Naive B cell (primary cell): Measurements from ENCODE around the gene CD68. TPM values are rescaled to one million over a fixed set of nuclear protein-coding genes. Genes with fewer than 3 reads are reported as not detected.
"Not testable (repeated sequence)": the region's sequence is repeated elsewhere in the genome, so short reads cannot be mapped to it uniquely, and the experiment has no call there.

Source experiments
- ATAC-seq, 2 donors: fragments of 150-1000 bp; cut with Tn5 transposase; 2 replicates each; pipeline ENCODE4 v1.10.0; 2021; ENCODE audit warnings: low read depth in 2 of 2, mild to moderate bottlenecking in 2 of 2, moderate library complexity in 2 of 2
- DNase-seq: peaks from one replicate; pipeline ENCODE4 v3.0.0; 2022
- H3K27ac Mint-ChIP-seq, 6 donors: one replicate each; pipeline ENCODE4 v1.8.0; 2020 to 2022; ENCODE audit warnings: mild to moderate bottlenecking in 6 of 6, mixed read lengths in 6 of 6, moderate library complexity in 5 of 6, inconsistent platforms in 2 of 6
- H3K27me3 Mint-ChIP-seq, 3 donors: one replicate each; pipeline ENCODE4 v1.8.0; 2021 to 2022; ENCODE audit warnings: mixed read lengths in 3 of 3, mild to moderate bottlenecking in 1 of 3
- H3K36me3 Mint-ChIP-seq, 2 donors: one replicate each; pipeline ENCODE4 v1.8.0; 2020 to 2022; ENCODE audit warnings: mixed read lengths in 2 of 2, inconsistent platforms in 1 of 2, mild to moderate bottlenecking in 1 of 2
- H3K4me1 Mint-ChIP-seq, 3 donors: one replicate each; pipeline ENCODE4 v1.8.0; 2020 to 2022; ENCODE audit warnings: mixed read lengths in 3 of 3, inconsistent platforms in 1 of 3, mild to moderate bottlenecking in 1 of 3, moderate library complexity in 1 of 3
- H3K4me3 Mint-ChIP-seq, 8 donors: one replicate each; pipeline ENCODE4 v1.8.0; 2020 to 2022; ENCODE audit warnings: mild to moderate bottlenecking in 8 of 8, mixed read lengths in 8 of 8, moderate library complexity in 8 of 8, inconsistent platforms in 2 of 8
- H3K9me3 Mint-ChIP-seq, 7 donors: one replicate each; pipeline ENCODE4 v1.8.0; 2020 to 2022; ENCODE audit warnings: mixed read lengths in 7 of 7, mild to moderate bottlenecking in 5 of 7, inconsistent platforms in 2 of 7, moderate library complexity in 1 of 7
- polyA plus RNA-seq, 6 donors: library from polyadenylated mRNA; unstranded; fragments of 300-500 nt; fragmentation: Illumina TruSeq; gene quantifications; one replicate each; pipeline ENCODE4 v1.2.3, GENCODE V29; 2021; ENCODE audit warnings: low read depth in 6 of 6

Gene CD68
- polyA plus RNA-seq, 6 donors from 2014 or later: 3.3 to 7.4 (median 6.8) TPM

DNA sequence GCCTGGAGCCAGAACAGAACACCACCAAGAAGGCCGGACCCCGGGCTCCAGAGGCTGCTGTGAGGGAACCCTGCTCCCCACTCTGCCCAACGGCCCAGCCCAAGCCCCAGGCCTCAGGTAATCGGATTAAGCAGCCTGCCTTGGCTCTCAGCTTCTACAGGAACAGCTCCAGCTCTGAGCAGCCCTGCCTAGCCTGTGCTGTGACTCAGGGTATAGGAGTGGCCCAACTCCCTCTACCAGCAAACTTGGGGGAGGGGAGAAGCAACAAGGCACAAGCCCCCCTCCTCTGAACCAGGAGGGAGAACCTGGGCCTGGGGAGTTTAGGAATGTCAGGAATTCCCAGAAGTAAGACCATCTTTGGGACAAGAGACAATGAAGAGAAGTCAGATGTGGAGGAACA lies 11.3 kb downstream of the CD68 start:
- no peak for DNase-seq
- Mint-ChIP-seq H3K9me3 (no peaks in the 10 kb centered on the region), H3K27me3 (no peaks in the 10 kb centered on the region), H3K4me3 (no peak overlapping the region), H3K36me3 (peaks cover 13 to 30% of the 10 kb centered on the region in 2 donors), H3K4me1 (peaks cover 5 to 10% (median 6%) of the 10 kb centered on the region in 3 donors), H3K27ac (no peak overlapping the region)
- ATAC-seq: no peak

DNA sequence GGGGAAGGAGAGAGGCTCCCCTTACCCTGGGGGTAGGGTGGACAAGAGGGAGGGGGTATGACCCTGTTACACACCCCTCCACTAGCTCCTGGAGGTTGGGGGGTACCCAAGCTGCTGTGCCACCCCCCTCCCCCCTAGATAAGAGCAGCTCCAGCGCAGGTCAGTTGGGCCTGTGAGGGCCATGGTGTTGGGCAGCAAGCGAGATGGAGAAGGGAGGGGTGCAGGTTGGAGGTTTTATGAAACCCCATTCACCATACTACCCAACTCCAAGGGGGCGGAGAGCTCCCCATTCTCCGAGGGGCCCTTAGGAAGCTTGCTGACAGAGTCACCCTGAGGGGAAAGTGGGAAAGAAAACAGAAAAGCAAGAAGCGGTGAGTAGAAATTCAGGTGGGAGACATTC lies 12.2 kb downstream of the CD68 start:
- no peak for DNase-seq
- no peak overlapping the region for H3K4me3 Mint-ChIP-seq
- peaks cover 13 to 30% of the 10 kb centered on the region in 2 donors for H3K36me3 Mint-ChIP-seq
- no peaks in the 10 kb centered on the region for H3K9me3 Mint-ChIP-seq
- no peak overlapping the region for H3K27ac Mint-ChIP-seq
- ATAC-seq: no peak
- no peaks in the 10 kb centered on the region for H3K27me3 Mint-ChIP-seq
- H3K4me1 Mint-ChIP-seq: peaks cover 2 to 9% (median 6%) of the 10 kb centered on the region in 3 donors

DNA sequence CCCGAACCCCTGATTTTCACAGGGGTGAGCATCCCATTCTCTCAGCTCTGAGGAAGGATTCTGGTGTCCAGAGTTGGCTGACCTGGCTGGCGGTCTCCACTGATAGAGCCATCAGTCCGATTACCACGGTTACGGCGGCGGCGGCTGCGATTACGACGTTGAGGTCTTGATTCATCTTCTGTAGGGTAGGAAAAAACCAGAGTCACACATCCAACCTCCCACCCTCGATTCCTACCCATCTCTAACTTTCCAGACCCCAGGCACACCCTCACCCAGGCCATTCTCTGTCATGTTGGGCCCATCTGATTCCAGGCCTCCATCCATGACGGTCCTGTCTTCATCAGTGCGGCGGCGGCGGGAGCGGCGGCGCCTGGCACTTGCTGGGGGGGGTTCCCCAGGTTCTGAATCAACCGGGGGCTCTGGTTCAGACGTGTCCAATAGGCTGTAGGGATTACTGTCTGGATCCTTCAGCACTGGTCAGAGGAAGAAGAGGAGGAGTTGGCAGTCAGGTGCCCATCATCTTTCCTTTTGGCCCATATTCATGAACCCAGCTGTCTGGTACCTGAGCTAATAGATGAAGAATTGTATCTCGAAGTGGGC lies 13.1 kb downstream of the CD68 start:
- Mint-ChIP-seq H3K4me1 (peaks cover 2 to 9% (median 6%) of the 10 kb centered on the region in 3 donors), H3K9me3 (no peaks in the 10 kb centered on the region), H3K27me3 (no peaks in the 10 kb centered on the region), H3K27ac (peak overlapping the region in 1 of 6 donors; percentile 28), H3K4me3 (no peak overlapping the region), H3K36me3 (peaks cover 13 to 30% of the 10 kb centered on the region in 2 donors)
- no peak for DNase-seq
- no peak for ATAC-seq

DNA sequence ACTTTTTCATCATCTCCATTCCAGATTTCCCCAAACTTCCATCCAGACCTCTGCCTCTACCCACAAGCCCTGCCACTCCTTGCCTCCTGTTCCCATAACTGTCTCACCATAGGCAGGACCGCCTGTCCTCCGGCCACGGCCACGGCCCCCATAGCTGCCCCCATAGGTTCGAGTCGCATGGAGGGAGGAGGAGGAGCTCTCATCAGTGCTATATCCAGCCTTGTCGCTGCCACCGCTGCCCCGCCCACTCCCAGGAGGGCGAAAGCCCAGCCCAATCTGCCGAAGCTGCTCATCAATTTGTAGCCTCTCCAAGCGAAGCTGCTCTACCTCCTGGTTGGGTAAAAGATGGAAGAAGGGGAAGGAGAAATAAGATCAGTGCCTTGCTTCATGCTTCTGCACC lies 13.9 kb downstream of the CD68 start:
- Mint-ChIP-seq H3K4me3 (no peak overlapping the region), H3K4me1 (peaks cover 0 to 5% (median under 1%) of the 10 kb centered on the region in 3 donors), H3K36me3 (peaks cover 14 to 24% of the 10 kb centered on the region in 2 donors), H3K27ac (no peak overlapping the region), H3K9me3 (no peaks in the 10 kb centered on the region), H3K27me3 (no peaks in the 10 kb centered on the region)
- DNase-seq (no peak), ATAC-seq (no peak)

DNA sequence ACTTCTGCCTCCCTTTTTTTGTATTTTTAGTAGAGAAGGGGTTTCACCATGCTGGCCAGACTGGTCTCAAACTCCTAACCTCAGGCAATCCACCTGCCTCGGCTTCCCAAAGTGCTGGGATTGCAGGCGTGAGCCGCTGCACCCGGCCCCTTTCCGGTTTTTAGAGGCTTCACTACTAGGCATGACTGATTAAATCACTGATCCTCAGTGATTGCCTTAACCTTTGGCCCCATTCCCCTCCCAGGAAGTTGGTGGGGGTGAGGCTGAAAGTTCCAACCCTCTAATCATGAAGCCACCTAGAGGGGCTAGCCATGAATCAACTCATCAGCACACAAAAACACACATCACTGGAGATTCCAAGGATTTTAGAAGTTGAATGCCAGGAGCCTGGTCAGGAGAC lies 18.1 kb downstream of the CD68 start:
- ATAC-seq, H3K4me1 Mint-ChIP-seq, H3K27me3 Mint-ChIP-seq, H3K9me3 Mint-ChIP-seq, H3K27ac Mint-ChIP-seq, DNase-seq, H3K4me3 Mint-ChIP-seq: not testable (repeated sequence)
- peaks cover 13 to 32% of the 10 kb centered on the region in 2 donors for H3K36me3 Mint-ChIP-seq

DNA sequence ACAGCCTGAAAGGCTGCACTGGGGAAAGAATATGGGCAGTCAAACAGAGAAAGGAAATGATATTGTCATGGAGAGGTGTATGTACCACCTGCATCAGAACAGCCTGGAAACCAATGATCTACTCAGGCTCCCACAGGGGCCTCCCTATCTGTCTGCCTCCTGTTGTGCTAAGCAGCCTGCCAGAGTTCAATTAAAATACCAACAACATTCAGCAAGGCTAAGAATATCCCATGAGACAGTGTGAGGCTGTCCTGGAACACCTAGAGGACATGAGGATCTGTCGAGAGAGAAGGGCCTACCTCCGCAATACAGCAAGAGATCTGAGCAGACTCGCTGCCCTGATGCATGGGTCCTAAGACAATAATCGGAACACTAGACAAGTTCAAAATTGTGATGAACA lies 26.8 kb downstream of the CD68 start:
- Mint-ChIP-seq H3K27me3 (no peaks in the 10 kb centered on the region), H3K4me3 (no peak overlapping the region), H3K9me3 (no peaks in the 10 kb centered on the region), H3K36me3 (peaks cover 8 to 11% of the 10 kb centered on the region in 2 donors), H3K4me1 (peaks cover 14 to 24% (median 22%) of the 10 kb centered on the region in 3 donors), H3K27ac (no peak overlapping the region)
- no peak for DNase-seq
- no peak for ATAC-seq

DNA sequence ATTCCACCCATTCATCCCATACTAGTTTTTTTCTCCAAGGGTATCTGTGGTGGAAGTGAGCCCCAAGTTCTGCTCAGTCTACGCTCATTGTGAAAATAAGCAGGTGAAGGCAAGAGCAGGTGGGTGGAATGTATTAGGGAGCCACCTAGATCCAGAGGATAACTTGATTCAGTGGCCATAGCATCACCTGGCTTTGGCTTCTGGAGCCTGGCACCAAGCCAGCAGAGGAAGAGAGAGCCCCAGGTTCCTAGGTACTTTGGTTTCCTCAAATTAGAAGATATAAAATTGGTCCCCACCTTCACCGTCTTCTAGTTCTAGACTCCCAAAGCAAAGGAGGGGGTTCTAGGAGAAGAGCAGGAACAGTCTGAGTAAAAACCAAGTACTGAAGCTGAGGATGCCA lies 31.2 kb downstream of the CD68 start:
- ATAC-seq: no peak
- no peaks in the 10 kb centered on the region for H3K9me3 Mint-ChIP-seq
- no peak for DNase-seq
- H3K36me3 Mint-ChIP-seq: no peaks in the 10 kb centered on the region
- peaks cover 38 to 52% (median 42%) of the 10 kb centered on the region in 3 donors for H3K4me1 Mint-ChIP-seq
- H3K27ac Mint-ChIP-seq: no peak overlapping the region
- H3K27me3 Mint-ChIP-seq: no peaks in the 10 kb centered on the region
- peak overlapping the region in 1 of 8 donors; percentile 46 for H3K4me3 Mint-ChIP-seq

DNA sequence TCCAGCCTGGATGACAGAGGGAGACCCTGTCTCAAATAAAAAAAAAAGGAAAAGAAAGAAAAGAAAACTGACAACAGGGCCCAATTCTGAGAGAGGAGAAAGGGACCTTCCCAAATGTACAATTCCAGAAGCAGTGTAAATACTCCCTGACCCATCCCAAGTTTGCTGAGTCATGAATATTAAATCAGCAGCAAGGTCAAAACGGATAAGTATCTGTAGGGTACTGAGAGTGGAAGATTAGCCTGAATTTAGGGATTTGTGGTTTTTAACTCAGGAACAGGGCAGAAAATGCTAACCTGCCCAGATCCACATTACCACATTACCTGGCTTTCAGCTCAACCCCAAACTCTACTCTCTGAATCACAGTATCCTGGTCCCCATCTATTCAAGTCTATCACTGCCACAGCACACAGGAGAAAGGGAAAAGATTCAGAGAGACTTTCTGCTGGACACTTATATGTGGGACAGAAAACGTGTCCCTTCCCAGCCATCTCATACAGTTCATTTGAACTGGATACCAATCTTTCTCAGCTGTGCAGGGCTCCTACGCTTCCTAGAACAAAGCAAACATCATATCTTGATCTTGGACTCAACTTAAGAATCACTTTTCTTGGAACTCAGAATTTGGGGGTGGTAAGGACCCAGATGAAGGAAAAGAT lies 32.3 kb downstream of the CD68 start:
- H3K36me3 Mint-ChIP-seq: no peaks in the 10 kb centered on the region
- no peaks in the 10 kb centered on the region for H3K9me3 Mint-ChIP-seq
- DNase-seq (no peak), ATAC-seq (no peak)
- peak overlapping the region in 2 of 6 donors; percentile 44 to 84 for H3K27ac Mint-ChIP-seq
- H3K27me3 Mint-ChIP-seq: no peaks in the 10 kb centered on the region
- peaks cover 31 to 45% (median 34%) of the 10 kb centered on the region in 3 donors for H3K4me1 Mint-ChIP-seq
- H3K4me3 Mint-ChIP-seq: peak overlapping the region in 6 of 8 donors; percentile 25 to 94 (median 71)

DNA sequence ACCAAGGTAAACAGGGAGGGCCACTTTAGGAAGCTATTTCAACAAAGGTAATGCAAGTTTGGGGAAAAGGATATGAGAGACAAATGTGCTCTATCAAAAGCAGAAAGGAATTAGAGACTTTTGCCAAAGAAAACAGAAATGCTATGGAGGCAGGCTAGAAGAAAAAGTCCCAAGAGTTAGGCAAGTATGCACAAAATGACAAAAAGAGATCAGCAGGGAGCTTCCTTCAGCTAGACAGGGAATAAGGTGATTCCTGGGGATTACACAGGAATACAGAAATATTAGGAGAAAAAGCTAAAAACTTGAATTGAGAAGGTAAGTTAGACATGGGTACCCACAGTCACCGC lies 32.8 kb downstream of the CD68 start:
- Mint-ChIP-seq H3K27ac (peak overlapping the region in 3 of 6 donors; percentile 42 to 84 (median 44)), H3K4me1 (peaks cover 31 to 45% (median 34%) of the 10 kb centered on the region in 3 donors), H3K9me3 (no peaks in the 10 kb centered on the region), H3K36me3 (no peaks in the 10 kb centered on the region), H3K27me3 (no peaks in the 10 kb centered on the region), H3K4me3 (peak overlapping the region in 6 of 8 donors; percentile 24 to 94 (median 77))
- DNase-seq (no peak), ATAC-seq (no peak)

DNA sequence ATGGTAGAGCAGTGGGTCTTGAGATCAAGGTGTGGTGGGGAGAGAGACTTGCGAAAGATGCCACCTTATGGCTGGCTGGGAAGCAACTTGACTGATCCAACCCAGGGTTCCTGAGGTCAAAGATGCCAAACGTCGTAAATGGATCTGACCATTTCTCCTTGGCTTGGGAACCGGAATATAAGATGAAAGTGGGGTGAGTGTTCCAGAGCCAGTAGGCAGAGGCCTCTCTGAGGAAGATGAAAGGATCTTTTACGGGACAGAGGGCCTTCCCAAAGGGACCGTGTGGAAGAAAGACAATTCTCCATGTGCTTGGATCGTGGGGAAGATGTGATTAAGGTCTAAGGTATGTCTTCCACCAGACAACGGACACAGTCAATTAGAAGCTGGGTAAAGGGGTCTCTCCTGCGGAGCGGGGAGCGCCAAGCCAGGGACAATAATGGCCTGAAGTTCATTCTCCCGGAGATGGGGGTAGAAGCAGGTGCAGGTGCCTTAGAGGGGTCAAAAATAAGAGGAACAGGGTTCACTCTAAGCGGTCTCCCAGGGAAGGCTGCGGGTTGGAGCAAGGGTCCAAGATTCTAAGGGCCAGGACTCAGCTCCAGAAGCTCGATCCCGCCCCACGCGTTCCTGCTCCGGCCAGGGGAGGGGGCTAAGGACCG lies 34.5 kb downstream of the CD68 start:
- no peaks in the 10 kb centered on the region for H3K36me3 Mint-ChIP-seq
- peak overlapping the region; percentile 84 to 95 (median 92) for H3K27ac Mint-ChIP-seq
- peak overlapping the region; percentile 82 to 94 (median 92) for H3K4me3 Mint-ChIP-seq
- DNase-seq (no peak), ATAC-seq (no peak)
- peaks cover 0 to 3% (median 0%) of the 10 kb centered on the region in 3 donors for H3K27me3 Mint-ChIP-seq
- no peaks in the 10 kb centered on the region for H3K9me3 Mint-ChIP-seq
- H3K4me1 Mint-ChIP-seq: peaks cover 31 to 42% (median 34%) of the 10 kb centered on the region in 3 donors

DNA sequence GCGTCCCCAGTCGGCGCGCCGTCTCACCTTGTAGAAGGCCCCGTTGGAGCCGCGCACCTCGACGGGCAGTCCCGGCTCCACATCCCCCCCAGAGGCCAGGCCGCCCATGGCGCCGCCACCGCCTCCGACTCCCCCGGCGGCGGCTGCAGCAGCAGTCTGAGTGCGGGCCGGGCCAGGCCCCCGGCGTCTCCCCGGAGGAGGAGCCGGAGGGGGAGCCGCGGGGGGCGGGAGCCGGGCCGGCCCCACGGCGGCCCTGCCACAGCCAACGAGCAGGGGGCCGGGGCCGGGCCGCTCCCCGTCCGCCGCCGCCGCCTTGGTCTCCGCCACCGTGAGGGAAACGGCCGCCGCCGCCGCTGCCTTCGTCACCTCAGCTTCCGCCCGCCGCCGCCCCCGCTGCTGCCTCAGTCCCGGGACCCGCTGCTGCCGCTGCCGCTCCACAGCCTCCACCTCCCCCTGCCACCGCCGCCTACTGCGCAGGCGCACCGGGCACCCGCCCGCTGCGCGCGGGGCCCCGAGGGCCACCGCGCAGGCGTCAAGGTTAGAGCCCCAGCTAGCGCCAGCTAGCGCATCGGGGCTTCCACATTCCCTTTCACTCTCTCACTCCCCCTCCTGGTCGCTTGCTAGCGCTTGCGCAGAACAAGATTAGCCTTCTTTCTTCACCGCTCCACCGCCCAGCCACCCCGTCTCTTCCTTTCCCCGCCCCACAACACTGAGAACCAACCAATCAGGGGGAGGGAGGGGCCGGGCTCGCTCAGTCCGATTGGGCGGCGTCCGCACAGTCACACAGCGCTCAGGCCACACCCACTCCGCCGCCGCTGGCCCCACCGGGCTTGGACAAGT lies 35.2 kb downstream of the CD68 start, which contains the start of gene FXR2:
FXR2 (minus strand) TSS at position 473 of the 840 bp plus-strand sequence; CDS start at position 108, 365 bp downstream.
- peak within 1 kb of the TSS; percentile 84 to 99 (median 98) for H3K27ac Mint-ChIP-seq
- H3K36me3 Mint-ChIP-seq: no peaks in the 10 kb centered on the region
- ATAC-seq (peak; percentile 85 to 87), DNase-seq (peak; percentile 99)
- H3K27me3 Mint-ChIP-seq: peaks cover 0 to 4% (median 0%) of the 10 kb centered on the region in 3 donors
- peak within 1 kb of the TSS; percentile 82 to 98 (median 94) for H3K4me3 Mint-ChIP-seq
- H3K9me3 Mint-ChIP-seq: no peaks in the 10 kb centered on the region
- H3K4me1 Mint-ChIP-seq: peaks cover 30 to 39% (median 31%) of the 10 kb centered on the region in 3 donors

DNA sequence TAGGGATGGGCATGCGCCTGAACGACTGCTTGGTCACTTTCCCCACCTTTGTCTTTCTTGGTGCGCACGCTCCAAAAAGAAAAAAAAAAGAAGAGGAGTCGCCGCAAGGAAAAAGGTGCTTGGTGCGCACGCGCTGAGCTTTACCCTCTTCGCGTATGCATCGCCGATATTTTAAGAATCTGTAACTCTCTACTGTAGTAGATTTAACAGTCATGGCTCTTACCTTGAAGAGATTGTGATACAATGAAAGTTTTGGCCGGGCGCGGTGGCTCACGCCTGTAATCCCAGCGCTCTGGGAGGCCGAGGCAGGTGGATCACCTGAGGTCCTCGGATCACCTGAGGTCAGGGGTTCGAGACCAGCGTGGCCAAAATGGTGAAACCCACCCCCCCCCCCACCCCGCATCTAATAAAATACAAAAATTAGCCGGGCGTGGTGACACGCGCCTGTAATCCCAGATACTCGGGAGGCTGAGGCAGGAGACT lies 35.9 kb downstream of the CD68 start:
- H3K27ac Mint-ChIP-seq: peak overlapping the region; percentile 84 to 99 (median 98)
- no peak for DNase-seq
- H3K4me3 Mint-ChIP-seq: peak overlapping the region; percentile 82 to 98 (median 94)
- peaks cover 29 to 36% (median 31%) of the 10 kb centered on the region in 3 donors for H3K4me1 Mint-ChIP-seq
- no peaks in the 10 kb centered on the region for H3K9me3 Mint-ChIP-seq
- peak; percentile 23 to 26 for ATAC-seq
- H3K36me3 Mint-ChIP-seq: no peaks in the 10 kb centered on the region
- H3K27me3 Mint-ChIP-seq: peaks cover 0 to 4% (median 0%) of the 10 kb centered on the region in 3 donors

DNA sequence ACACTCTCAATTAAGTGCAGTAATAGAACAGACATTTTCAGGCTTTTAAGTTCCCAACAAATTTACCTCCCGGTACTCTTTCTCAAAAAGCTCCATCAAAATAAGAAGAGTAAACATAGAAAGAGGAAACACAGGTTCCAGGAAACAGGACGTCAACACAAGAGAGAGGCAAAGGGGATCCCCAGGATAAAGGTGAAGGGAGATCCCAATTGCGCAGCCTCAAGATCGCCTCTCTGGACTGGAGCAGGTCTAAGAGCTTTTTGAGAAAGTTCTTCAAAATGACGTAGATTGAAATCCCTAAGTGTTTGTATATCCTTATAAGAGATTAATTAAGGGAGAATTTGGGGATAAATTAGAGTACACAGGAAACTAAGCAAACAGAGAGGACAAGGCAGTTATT lies 39.2 kb downstream of the CD68 start:
- peaks cover 3 to 6% (median 5%) of the 10 kb centered on the region in 3 donors for H3K4me1 Mint-ChIP-seq
- H3K27ac Mint-ChIP-seq: no peak overlapping the region
- no peaks in the 10 kb centered on the region for H3K9me3 Mint-ChIP-seq
- H3K4me3 Mint-ChIP-seq: no peak overlapping the region
- DNase-seq: no peak
- peaks cover 0 to 4% (median 0%) of the 10 kb centered on the region in 3 donors for H3K27me3 Mint-ChIP-seq
- no peak for ATAC-seq
- no peaks in the 10 kb centered on the region for H3K36me3 Mint-ChIP-seq
